HepG2 (cell line): Measurements from ENCODE around the gene TPCN2. TPM values are rescaled to one million over a fixed set of nuclear protein-coding genes. Genes with fewer than 3 reads are reported as not detected.

ENCODE experiments used
- ATAC-seq: fragments of 200-7000 bp; cut with Tn5 transposase; 3 replicates; pipeline ENCODE4 v1.9.1; 2020; ENCODE audit warnings: mild to moderate bottlenecking, moderate library complexity
- BruUV-seq: library from RNA; stranded (reverse); fragments of 400-500 nt; replicated peaks from 2 replicates; lab custom pipeline; 2021; lab: Mats Ljungman, UMichigan
- CTCF ChIA-PET: fragments of 300-600 bp; formaldehyde crosslinking; extraction: SDS; loops from one replicate; lab custom pipeline; 2021; ENCODE audit warnings: low total read pairs, inconsistent platforms, low intra/inter-chr PET ratio; lab: Yijun Ruan, JAX
- POLR2A ChIA-PET: fragments of 350-600 bp; sonication (Branson Sonifier 250); formaldehyde crosslinking; loops from one replicate; lab custom pipeline; 2020; ENCODE audit warnings: antibody characterized with exemption, inconsistent platforms; lab: Yijun Ruan, JAX
- DNase-seq: peaks from one replicate; pipeline ENCODE4 v3.0.0-alpha.2; 2015; ENCODE audit warnings: low spot score
- FAIRE-seq: peaks from 3 replicates; lab custom pipeline; 2011; peaks lifted over from hg19 to GRCh38; lab: Jason Lieb, UNC
- H2AFZ ChIP-seq: one replicate; pipeline ENCODE4 v1.6.1; 2011; ENCODE audit warnings: low read length, inconsistent platforms
- H3K27ac ChIP-seq: fragments of 300-600 bp; 3 replicates; pipeline ENCODE4 v1.8.0; 2011; ENCODE audit warnings: mixed run types, mild to moderate bottlenecking, mixed read lengths, low read length, inconsistent platforms; ENCODE audit not compliant: insufficient read depth; ENCODE audit errors: extremely low read length
- H3K27me3 ChIP-seq, 2 experiments: fragments of 200-600 bp in 1 of 2; 2 replicates in 1 of 2; 3 replicates in 1 of 2; pipeline versions ENCODE4 v1.6.0 to v1.8.0; 2011; ENCODE audit warnings: low read length in 2 of 2, mild to moderate bottlenecking in 2 of 2, moderate library complexity in 2 of 2, inconsistent platforms in 1 of 2; ENCODE audit not compliant: insufficient read depth in 2 of 2, control insufficient read depth in 1 of 2
- H3K36me3 ChIP-seq, 2 experiments: fragments of 200-600 bp in 1 of 2; replicated peaks in 1 of 2; 2 replicates in 1 of 2; 3 replicates in 1 of 2; pipeline versions ENCODE4 v1.5.1 to v1.8.0; 2011; ENCODE audit warnings: low read length in 2 of 2, inconsistent platforms in 1 of 2; ENCODE audit not compliant: insufficient read depth in 2 of 2, control insufficient read depth in 1 of 2
- H3K4me1 ChIP-seq: 2 replicates; pipeline ENCODE4 v1.5.1; 2012; ENCODE audit warnings: low read length, inconsistent platforms; ENCODE audit not compliant: insufficient read depth
- H3K4me2 ChIP-seq: 2 replicates; pipeline ENCODE4 v1.6.0; 2011; ENCODE audit warnings: low read depth, low read length, inconsistent platforms
- H3K4me3 ChIP-seq, 3 experiments: fragments of 200-600 bp in 1 of 3; sonication (generic), shearing (Covaris generic) in 1 of 3; replicated peaks in 1 of 3; 2 replicates each; pipeline ENCODE4 v1.5.1; 2011 to 2016; ENCODE audit warnings: low read length in 3 of 3, inconsistent platforms in 2 of 3, low read depth in 2 of 3, mild to moderate bottlenecking in 2 of 3, control low read depth in 1 of 3, mixed read lengths in 1 of 3; ENCODE audit not compliant: insufficient read depth in 1 of 3
- H3K79me2 ChIP-seq: one replicate; pipeline ENCODE4 v1.6.1; 2011; ENCODE audit warnings: low read length, inconsistent platforms; ENCODE audit not compliant: insufficient read depth
- H3K9ac ChIP-seq: 2 replicates; pipeline ENCODE4 v1.6.0; 2011; ENCODE audit warnings: mild to moderate bottlenecking, low read depth, low read length, inconsistent platforms; ENCODE audit not compliant: insufficient read depth
- H3K9me3 ChIP-seq: 2 replicates; pipeline ENCODE4 v1.5.1; 2012; ENCODE audit warnings: mild to moderate bottlenecking, low read length
- H4K20me1 ChIP-seq: 2 replicates; pipeline ENCODE4 v1.6.0; 2011; ENCODE audit warnings: inconsistent platforms, mild to moderate bottlenecking, low read length, moderate library complexity; ENCODE audit not compliant: insufficient read depth
- ATF7 ChIP-seq, 2 experiments: fragments of 450-650 bp in 1 of 2; sonication (generic) in 1 of 2; formaldehyde crosslinking in 1 of 2; IDR thresholded peaks; 2 replicates each; pipeline versions ENCODE4 v1.4.0 to v1.6.1; 2016 to 2020; ENCODE audit warnings: antibody characterized with exemption in 1 of 2, mild to moderate bottlenecking in 1 of 2, missing genetic modification reagents in 1 of 2
- CEBPB ChIP-seq: IDR thresholded peaks from 2 replicates; pipeline ENCODE4 v1.6.1; 2011; ENCODE audit warnings: low read depth, low read length, improper control_type of control experiment, borderline replicate concordance
- CSRNP1 ChIP-seq: sonication (generic); formaldehyde crosslinking; IDR thresholded peaks from 2 replicates; pipeline ENCODE4 v1.8.1; 2023; ENCODE audit warnings: mild to moderate bottlenecking, missing genetic modification reagents
- E2F2 ChIP-seq: sonication (generic); formaldehyde crosslinking; IDR thresholded peaks from 2 replicates; pipeline ENCODE4 v1.4.0; 2020; ENCODE audit warnings: missing genetic modification reagents, borderline replicate concordance
- FOXA1 ChIP-seq, 2 experiments: fragments of 450-650 bp in 1 of 2; sonication (generic) in 1 of 2; formaldehyde crosslinking in 1 of 2; IDR thresholded peaks; 2 replicates each; pipeline versions ENCODE4 v1.4.0 to v1.6.1; 2016 to 2020; ENCODE audit warnings: missing genetic modification reagents in 1 of 2
- HNRNPUL1 ChIP-seq: fragments of 200-400 bp; formaldehyde crosslinking; IDR thresholded peaks from 2 replicates; pipeline ENCODE4 v1.6.1; 2017; ENCODE audit warnings: low read depth, mild to moderate bottlenecking, low read length, moderate library complexity
- KDM3A ChIP-seq: IDR thresholded peaks from 2 replicates; pipeline ENCODE4 v1.6.1; 2018; ENCODE audit warnings: low read depth, missing compliant biosample characterization
- KLF11 ChIP-seq: IDR thresholded peaks from 2 replicates; pipeline ENCODE4 v1.6.1; 2016; ENCODE audit warnings: missing compliant biosample characterization
- RARA ChIP-seq: IDR thresholded peaks from 2 replicates; pipeline ENCODE4 v1.6.1; 2016; ENCODE audit warnings: missing genetic modification reagents, missing compliant biosample characterization
- ZNF253 ChIP-seq: sonication (generic); formaldehyde crosslinking; IDR thresholded peaks from 2 replicates; pipeline ENCODE4 v1.8.0; 2022; ENCODE audit warnings: mild to moderate bottlenecking, missing genetic modification reagents, borderline replicate concordance
- ZNF772 ChIP-seq: sonication (generic); formaldehyde crosslinking; IDR thresholded peaks from 2 replicates; pipeline ENCODE4 v1.5.0; 2020; ENCODE audit warnings: mild to moderate bottlenecking, missing genetic modification reagents
- WGBS: methylation state at CpG from one replicate; pipeline ENCODE4 v1.1.6; 2017; ENCODE audit warnings: low lambda C conversion rate; 5-methylcytosine and 5-hydroxymethylcytosine counted together
- in situ Hi-C: cut with HindIII; loops from 2 replicates; pipeline ENCODE4 v1.10.0; 2017; ENCODE audit warnings: low pct_unique_long_range_greater_than_20kb; ENCODE audit not compliant: extremely low pct_ligation_motif_present
- intact Hi-C: fragments of 100-400 bp; cut with micrococcal nuclease; formaldehyde crosslinking; loops from one replicate; pipeline ENCODE4 v1.10.0; 2022; ENCODE audit not compliant: unreplicated experiment
- polyA plus RNA-seq, 8 experiments: library from polyadenylated mRNA; depleted of rRNA in 3 of 8; stranded (reverse) in 7 of 8; unstranded in 1 of 8; fragments of >200 nt; fragmentation: Illumina TruSeq in 4 of 8; extraction: Trizol in 4 of 8; gene quantifications; 2 replicates each; pipeline versions ENCODE4 v1.2.1 to v1.2.3, GENCODE V29; 2011 to 2016; ENCODE audit warnings: low read depth in 4 of 8, missing spikeins in 1 of 8, mixed read lengths in 1 of 8; ENCODE audit not compliant: insufficient read depth in 1 of 8
- total RNA-seq, 5 experiments: library from RNA; depleted of rRNA; stranded (reverse); fragments of >200 nt; fragmentation: Illumina TruSeq; extraction: Trizol; gene quantifications; 2 replicates each; pipeline ENCODE4 v1.2.3, GENCODE V29; 2016; ENCODE audit warnings: low read depth in 1 of 5

TPCN2 gene
- total and polyA plus RNA-seq, 2 of the 13 experiments (the other 11 are each of a cell fraction or from before 2014, with no cell fraction given): 5.6 to 5.9 TPM

- 58% methylated on average over 10 of the region's 23 CpGs for WGBS
- ATAC-seq (no peak), FAIRE-seq (no peak), DNase-seq (no peak)
- Histone ChIP-seq H3K4me3 (no peak overlapping the region), H3K79me2 (no peaks in the 10 kb centered on the region)
- no TSS peak for BruUV-seq
- CTCF ChIA-PET: no interaction called here
- TF ChIP-seq CSRNP1: no peak
- no peak for TF ChIP-seq KLF11 (CRISPR knock-in tag)
- TF ChIP-seq ATF7 (IDR thresholded peaks at IDR 0.05): no peak
- TF ChIP-seq ATF7 (CRISPR knock-in tag; IDR thresholded peaks at IDR 0.05): no peak
- TF ChIP-seq RARA (CRISPR knock-in tag): no peak
- TF ChIP-seq, all 625 proteins: peak for 0
- intact Hi-C loops (loop anchor here (10.0 kb wide), 1 partner anchor 539 kb away; the partner anchor contains the start of gene CCND1), in situ Hi-C loops (loop anchor here (10.0 kb wide), 1 partner anchor 569 kb away; the partner anchor contains the start of gene LTO1)
- H3K9ac ChIP-seq: no peak overlapping the region
- H3K27ac ChIP-seq: no peak overlapping the region
- POLR2A ChIA-PET: no interaction called here
- H4K20me1 ChIP-seq: 0 out of 2 replicates have a peak, but pooled peaks cover 1% of the 10 kb centered on the region
- H3K36me3 ChIP-seq: no peaks in the 10 kb centered on the region
- H3K27me3 ChIP-seq: peaks cover 0 to 18% of the 10 kb centered on the region in 2 experiments; a peak in 2 of 5 replicates
- H3K4me1 ChIP-seq: no peaks in the 10 kb centered on the region
- H3K4me2 ChIP-seq: no peak overlapping the region
- H2AFZ ChIP-seq: no peak overlapping the region
- H3K9me3 ChIP-seq: no peaks in the 10 kb centered on the region
Observed at GRCh38 chr11:69106031-69106811, 57.5 kb downstream of the TPCN2 start.

GRCh38 chr11:69107413-69107812 is 58.7 kb downstream of the TPCN2 start:
- FAIRE-seq (no peak), DNase-seq (no peak), ATAC-seq (no peak)
- H3K27ac ChIP-seq: no peak overlapping the region
- no peaks in the 10 kb centered on the region for H3K36me3 ChIP-seq
- no peak overlapping the region for H3K4me3 ChIP-seq
- BruUV-seq: no TSS peak
- ChIA-PET POLR2A (no interaction called here), CTCF (no interaction called here)
- H3K4me1 ChIP-seq: no peaks in the 10 kb centered on the region
- H4K20me1 ChIP-seq: no peaks in the 10 kb centered on the region
- no peak overlapping the region for H3K9ac ChIP-seq
- H3K9me3 ChIP-seq: no peaks in the 10 kb centered on the region
- H2AFZ ChIP-seq: no peak overlapping the region
- peaks cover 0 to 18% of the 10 kb centered on the region in 2 experiments; a peak in 3 of 5 replicates for H3K27me3 ChIP-seq
- in situ Hi-C loops (loop anchor here (10.0 kb wide), 1 partner anchor 567 kb away; the partner anchor contains the start of gene LTO1), intact Hi-C loops (loop anchor here (10.0 kb wide), 1 partner anchor 537 kb away; the partner anchor contains the start of gene CCND1)
- H3K4me2 ChIP-seq: no peak overlapping the region
- no peaks in the 10 kb centered on the region for H3K79me2 ChIP-seq
- TF ChIP-seq HNRNPUL1: no peak
- TF ChIP-seq FOXA1 (IDR thresholded peaks at IDR 0.05): no peak
- TF ChIP-seq FOXA1 (CRISPR knock-in tag; IDR thresholded peaks at IDR 0.05): no peak
- no peak for TF ChIP-seq ZNF253 (CRISPR knock-in tag)
- TF ChIP-seq ZNF772 (CRISPR knock-in tag): no peak
- TF ChIP-seq CEBPB: no peak
- no peak for TF ChIP-seq E2F2
- TF ChIP-seq KDM3A: no peak
